GM18505 (cell line): ENCODE results near the gene CDKAL1.

Source experiments
- ATAC-seq: cut with Tn5 transposase; IDR thresholded peaks from one replicate; pipeline ENCODE4 v1.9.1; 2021; ENCODE audit not compliant: unreplicated experiment
- POLR2A ChIP-seq: IDR thresholded peaks from 4 replicates; pipeline ENCODE4 v1.6.1; 2011; ENCODE audit warnings: borderline replicate concordance; ENCODE audit not compliant: insufficient read depth, insufficient read length; ENCODE audit errors: extremely low read depth

The CDKAL1 gene

GRCh38 chr6:20652299-20653084, 118.2 kb downstream of the CDKAL1 start:
- ATAC-seq: no peak
- TF ChIP-seq POLR2A: no peak

GRCh38 chr6:20653085-20653479, 118.8 kb downstream of the CDKAL1 start:
- no peak for TF ChIP-seq POLR2A
- no peak for ATAC-seq

DNA sequence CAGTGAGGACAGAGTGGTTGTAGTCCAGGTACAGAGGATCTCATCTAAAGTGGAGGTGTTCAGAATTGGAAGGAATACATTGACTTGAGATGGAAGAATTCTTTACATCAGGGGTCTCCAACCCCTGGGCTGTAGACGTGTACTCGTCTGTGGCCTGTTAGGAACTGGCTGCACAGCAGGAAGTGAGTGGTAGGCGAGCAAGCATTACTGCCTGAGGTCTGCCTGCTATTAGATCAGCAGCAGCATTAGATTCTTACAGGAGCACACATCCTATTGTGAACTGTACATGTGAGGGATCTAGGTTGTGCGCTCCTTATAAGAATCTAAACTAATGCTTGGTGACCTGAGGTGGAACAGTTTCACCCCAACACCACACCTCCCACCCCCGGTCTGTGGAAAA, 121.1 kb downstream of the CDKAL1 start:
- TF ChIP-seq POLR2A: no peak
- no peak for ATAC-seq

GRCh38 chr6:20657274-20657800, 123.1 kb downstream of the CDKAL1 start:
- no peak for TF ChIP-seq POLR2A

DNA sequence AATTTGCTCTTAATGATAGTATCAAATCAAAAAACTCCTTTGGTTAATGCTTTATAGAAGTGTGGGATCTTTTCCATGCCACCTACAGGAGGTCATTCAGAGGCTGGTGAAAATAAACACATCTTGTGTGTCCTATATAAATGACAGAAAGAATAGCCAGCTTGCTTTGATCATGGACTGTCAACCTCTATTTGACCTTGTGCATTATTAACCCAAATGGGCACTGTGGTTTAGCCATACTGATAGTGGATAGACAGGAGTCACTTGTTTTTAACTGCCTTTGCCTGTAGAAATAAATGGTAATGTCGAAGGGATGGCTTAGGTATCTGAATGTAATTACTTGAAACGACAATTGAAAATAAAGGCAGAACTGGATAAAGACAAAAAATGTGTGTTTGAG, 123.8 kb downstream of the CDKAL1 start:
- TF ChIP-seq POLR2A: no peak
- ATAC-seq: no peak

More at GRCh38 chr6:20657274-20657800, 123.1 kb downstream of the CDKAL1 start:
- ATAC-seq: no peak

GRCh38 chr6:20658516-20658915, 124.3 kb downstream of the CDKAL1 start:
- ATAC-seq: no peak
- no peak for TF ChIP-seq POLR2A

DNA sequence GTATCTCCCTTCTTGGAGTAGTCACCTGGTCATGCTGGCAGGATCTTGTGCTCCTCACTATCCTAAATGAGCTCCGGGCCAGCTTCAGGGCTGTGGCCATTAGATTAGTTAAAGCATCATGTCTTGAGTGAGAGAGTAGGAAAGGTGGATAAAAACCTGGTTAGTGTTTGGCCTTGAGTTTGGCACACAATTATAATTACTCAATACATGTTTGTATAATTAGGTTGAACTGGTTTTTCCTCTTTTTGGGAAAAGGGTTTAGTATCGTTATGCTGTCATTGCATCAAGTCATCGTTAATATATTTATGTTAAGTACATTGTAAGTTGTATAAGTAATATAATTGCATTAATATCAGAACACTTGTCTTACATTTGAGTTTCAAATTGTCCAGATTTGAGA, 126.3 kb downstream of the CDKAL1 start:
- ATAC-seq: no peak

GRCh38 chr6:20661721-20662120, 127.5 kb downstream of the CDKAL1 start:
- TF ChIP-seq POLR2A: no peak
- no peak for ATAC-seq

More for the DNA sequence above, 126.3 kb downstream of the CDKAL1 start:
- no peak for TF ChIP-seq POLR2A

- TF ChIP-seq POLR2A: no peak
- no peak for ATAC-seq
Measured at GRCh38 chr6:20664250-20664649, 130.0 kb downstream of the CDKAL1 start.

DNA sequence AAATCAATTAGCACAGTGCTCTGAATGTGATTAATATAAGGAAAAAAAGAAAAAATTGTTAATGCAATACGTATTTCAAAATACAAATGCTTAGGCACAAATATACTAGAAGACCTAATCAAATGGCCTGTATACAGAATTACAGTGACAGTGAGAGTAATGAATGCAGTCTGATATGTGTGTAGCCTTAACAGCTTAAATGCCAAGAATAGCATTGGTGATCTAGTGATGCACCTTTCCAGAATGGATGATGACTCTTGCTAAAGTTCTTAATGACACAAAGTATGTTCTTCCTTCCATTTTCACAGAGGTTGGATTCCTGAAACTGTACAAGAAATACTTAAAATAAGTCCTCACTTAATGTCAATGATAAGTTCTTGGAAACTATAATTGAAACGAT, 131.0 kb downstream of the CDKAL1 start:
- TF ChIP-seq POLR2A: no peak
- ATAC-seq: no peak

DNA sequence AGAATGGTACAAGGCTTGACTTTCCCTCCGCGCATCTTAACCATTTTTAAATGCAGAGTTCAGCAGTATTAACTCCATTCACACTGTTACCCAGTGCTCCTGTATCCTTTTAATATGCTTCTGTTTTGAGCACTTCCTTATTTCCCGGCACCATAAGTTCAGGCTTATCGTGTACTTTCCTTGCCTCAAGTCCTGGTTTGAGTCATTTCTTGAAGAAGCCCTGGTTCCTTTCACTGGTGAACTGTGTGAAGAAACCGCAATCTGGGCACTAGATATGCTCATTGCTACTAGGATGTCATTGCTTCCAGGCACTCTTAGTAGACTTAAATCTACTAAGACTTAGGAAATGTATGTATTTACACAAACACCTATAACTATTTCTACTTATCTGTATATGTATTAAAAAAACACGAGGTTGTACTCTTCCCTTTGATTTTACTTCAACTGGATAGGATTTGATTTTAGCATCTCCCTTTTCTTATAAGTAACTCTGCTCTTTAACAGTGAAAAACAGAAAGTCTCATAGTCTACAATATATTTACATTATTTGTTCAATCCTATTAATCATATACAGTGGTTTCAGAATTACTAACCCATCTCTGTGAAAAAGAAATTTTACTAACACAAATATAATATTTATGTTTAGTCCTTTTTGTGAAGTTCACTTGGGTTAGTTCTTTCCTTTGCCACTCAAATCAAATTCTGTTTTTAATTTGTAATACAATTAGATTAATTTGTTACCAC, 135.5 kb downstream of the CDKAL1 start:
- TF ChIP-seq POLR2A: no peak
- peak; percentile 91 for ATAC-seq

GRCh38 chr6:20670750-20671149, 136.5 kb downstream of the CDKAL1 start:
- ATAC-seq: no peak
- no peak for TF ChIP-seq POLR2A

DNA sequence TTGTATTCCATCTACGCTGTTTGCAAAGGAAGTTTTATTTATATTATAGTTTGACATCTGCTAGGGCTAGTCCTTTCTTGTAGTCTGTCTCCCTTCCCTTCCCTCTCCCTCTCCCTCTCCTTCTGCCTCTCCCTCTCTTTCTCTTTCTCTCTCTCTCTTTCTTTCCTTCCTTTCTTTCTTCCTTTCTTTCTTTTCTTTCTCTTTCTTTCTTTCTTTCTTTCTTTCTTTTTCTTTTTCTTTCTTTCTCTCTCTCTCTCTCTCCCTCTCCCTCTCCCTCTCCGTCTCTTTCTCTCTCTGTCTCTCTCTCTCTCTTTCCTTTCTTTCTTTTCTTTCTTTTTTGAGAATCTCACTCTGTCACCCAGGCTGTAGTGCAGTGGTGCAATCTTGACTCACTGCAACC, 137.8 kb downstream of the CDKAL1 start:
- ATAC-seq: no peak

GRCh38 chr6:20673458-20673857, 139.2 kb downstream of the CDKAL1 start:
- TF ChIP-seq POLR2A: no peak
- no peak for ATAC-seq

More for the DNA sequence above, 137.8 kb downstream of the CDKAL1 start:
- no peak for TF ChIP-seq POLR2A
